ENCODE measurements around the gene SLAIN2.

The SLAIN2 gene

GRCh38 chr4:48475770-48476169, 134.4 kb downstream of the SLAIN2 start:
- no peak for DNase-seq (ENCODE audit: low read depth in 2 of 2)
- no peak for TF ChIP-seq CTCF (IDR thresholded peaks at IDR 0.05; ENCODE audit: low read depth, low read length)
- no peak overlapping the region for H3K4me3 ChIP-seq (replicated peaks in 1 of 2; ENCODE audit: low read depth in 2 of 2, low read length in 2 of 2)
